ENCODE measurements around the gene SHISA3.
A peak's percentile ranks its signal among the peaks of the same experiment; 100 is the strongest.

The SHISA3 gene

GRCh38 chr4:42399393-42399792, 2.1 kb downstream of the SHISA3 start:
- no peak overlapping the region; the same call in 1 of the 2 replicates for H3K4me3 ChIP-seq (replicated peaks; ENCODE audit: low read depth, low read length)
- H3K36me3 ChIP-seq (ENCODE audit: control insufficient read depth, insufficient read depth, low read length) = no peaks in the 10 kb centered on the region
- no peaks in the 10 kb centered on the region for H3K27me3 ChIP-seq (replicated peaks; ENCODE audit: control insufficient read depth, insufficient read depth, low read length)
- TF ChIP-seq, protein P1, sequence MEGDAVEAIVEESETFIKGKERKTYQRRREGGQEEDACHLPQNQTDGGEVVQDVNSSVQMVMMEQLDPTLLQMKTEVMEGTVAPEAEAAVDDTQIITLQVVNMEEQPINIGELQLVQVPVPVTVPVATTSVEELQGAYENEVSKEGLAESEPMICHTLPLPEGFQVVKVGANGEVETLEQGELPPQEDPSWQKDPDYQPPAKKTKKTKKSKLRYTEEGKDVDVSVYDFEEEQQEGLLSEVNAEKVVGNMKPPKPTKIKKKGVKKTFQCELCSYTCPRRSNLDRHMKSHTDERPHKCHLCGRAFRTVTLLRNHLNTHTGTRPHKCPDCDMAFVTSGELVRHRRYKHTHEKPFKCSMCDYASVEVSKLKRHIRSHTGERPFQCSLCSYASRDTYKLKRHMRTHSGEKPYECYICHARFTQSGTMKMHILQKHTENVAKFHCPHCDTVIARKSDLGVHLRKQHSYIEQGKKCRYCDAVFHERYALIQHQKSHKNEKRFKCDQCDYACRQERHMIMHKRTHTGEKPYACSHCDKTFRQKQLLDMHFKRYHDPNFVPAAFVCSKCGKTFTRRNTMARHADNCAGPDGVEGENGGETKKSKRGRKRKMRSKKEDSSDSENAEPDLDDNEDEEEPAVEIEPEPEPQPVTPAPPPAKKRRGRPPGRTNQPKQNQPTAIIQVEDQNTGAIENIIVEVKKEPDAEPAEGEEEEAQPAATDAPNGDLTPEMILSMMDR (IDR thresholded peaks at IDR 0.05; ENCODE audit: insufficient read depth, low read length, poor library complexity, severe bottlenecking) = no peak
- no peak for DNase-seq (ENCODE audit: extremely low read depth, insufficient read length)

DNA sequence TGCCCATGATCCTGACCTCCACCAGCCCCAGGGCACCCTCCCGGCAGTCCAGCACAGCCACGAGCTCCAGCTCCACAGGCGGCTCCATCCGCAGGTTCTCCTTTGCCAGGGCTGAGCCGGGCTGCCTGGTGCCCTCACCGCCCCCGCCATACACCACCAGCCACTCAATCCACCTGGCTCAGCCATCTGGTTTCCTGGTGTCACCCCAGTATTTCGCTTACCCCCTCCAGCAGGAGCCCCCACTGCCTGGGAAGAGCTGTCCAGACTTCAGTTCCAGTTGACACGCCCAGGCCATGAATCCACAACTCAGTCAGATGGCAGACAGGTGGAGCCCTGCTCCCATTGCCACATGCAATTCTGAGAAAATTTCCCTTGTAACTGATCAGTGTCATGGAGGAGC, 3.9 kb downstream of the SHISA3 start:
- TF ChIP-seq, protein P1 (IDR thresholded peaks at IDR 0.05; ENCODE audit: insufficient read depth, low read length, poor library complexity, severe bottlenecking) = peak; percentile 6
- DNase-seq (ENCODE audit: extremely low read depth, insufficient read length) = no peak
- H3K27me3 ChIP-seq (replicated peaks; ENCODE audit: control insufficient read depth, insufficient read depth, low read length) = no peaks in the 10 kb centered on the region

DNA sequence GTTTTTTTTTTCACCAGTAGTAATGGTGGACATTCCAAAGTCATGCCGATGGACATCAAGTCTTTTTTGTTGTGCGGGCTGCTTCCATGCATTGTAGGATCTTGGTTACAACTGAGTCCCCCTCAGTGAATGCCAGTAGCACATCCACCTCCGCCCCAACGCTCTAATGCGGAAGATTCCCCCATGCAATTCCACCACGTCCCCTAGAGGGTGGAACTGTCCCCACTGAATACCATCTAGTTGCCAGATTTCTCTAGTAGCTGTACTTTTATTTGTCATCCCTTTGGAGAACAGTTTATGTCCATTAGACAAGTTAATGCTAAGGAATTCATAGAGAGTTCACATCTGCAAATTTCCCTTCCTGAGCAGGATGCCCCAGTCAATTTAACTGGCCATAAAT, 6.7 kb downstream of the SHISA3 start:
- DNase-seq (ENCODE audit: extremely low read depth, insufficient read length) = no peak
- TF ChIP-seq, protein P1 (IDR thresholded peaks at IDR 0.05; ENCODE audit: insufficient read depth, low read length, poor library complexity, severe bottlenecking) = no peak
- H3K27me3 ChIP-seq (replicated peaks; ENCODE audit: control insufficient read depth, insufficient read depth, low read length) = no peaks in the 10 kb centered on the region

More for the DNA sequence above, 3.9 kb downstream of the SHISA3 start:
- Histone ChIP-seq H3K36me3 (ENCODE audit: control insufficient read depth, insufficient read depth, low read length) (no peaks in the 10 kb centered on the region; the same call in 1 of the 2 replicates), H3K4me3 (replicated peaks; ENCODE audit: low read depth, low read length) (no peak overlapping the region)

GRCh38 chr4:42410446-42410845, 13.2 kb downstream of the SHISA3 start:
- Histone ChIP-seq H3K27me3 (replicated peaks; ENCODE audit: control insufficient read depth, insufficient read depth, low read length) (no peaks in the 10 kb centered on the region), H3K36me3 (ENCODE audit: control insufficient read depth, insufficient read depth, low read length) (peaks cover 4% of the 10 kb centered on the region), H3K4me3 (replicated peaks; ENCODE audit: low read depth, low read length) (no peak overlapping the region)
- TF ChIP-seq, protein P1 (IDR thresholded peaks at IDR 0.05; ENCODE audit: insufficient read depth, low read length, poor library complexity, severe bottlenecking) = no peak
- no peak for DNase-seq (ENCODE audit: extremely low read depth, insufficient read length)

More for the DNA sequence above, 6.7 kb downstream of the SHISA3 start:
- H3K4me3 ChIP-seq (replicated peaks; ENCODE audit: low read depth, low read length) = no peak overlapping the region
- no peaks in the 10 kb centered on the region; the same call in 1 of the 2 replicates for H3K36me3 ChIP-seq (ENCODE audit: control insufficient read depth, insufficient read depth, low read length)

GRCh38 chr4:42411803-42412202, 14.5 kb downstream of the SHISA3 start:
- H3K36me3 ChIP-seq (ENCODE audit: control insufficient read depth, insufficient read depth, low read length) = peaks cover 4% of the 10 kb centered on the region
- H3K4me3 ChIP-seq (replicated peaks; ENCODE audit: low read depth, low read length) = no peak overlapping the region
- no peak for DNase-seq (ENCODE audit: extremely low read depth, insufficient read length)
- H3K27me3 ChIP-seq (replicated peaks; ENCODE audit: control insufficient read depth, insufficient read depth, low read length) = no peaks in the 10 kb centered on the region
- TF ChIP-seq, protein P1 (IDR thresholded peaks at IDR 0.05; ENCODE audit: insufficient read depth, low read length, poor library complexity, severe bottlenecking) = no peak

- no peaks in the 10 kb centered on the region for H3K27me3 ChIP-seq (replicated peaks; ENCODE audit: control insufficient read depth, insufficient read depth, low read length)
- H3K36me3 ChIP-seq (ENCODE audit: control insufficient read depth, insufficient read depth, low read length) = peaks cover 4% of the 10 kb centered on the region
- no peak for DNase-seq (ENCODE audit: extremely low read depth, insufficient read length)
- TF ChIP-seq, protein P1 (IDR thresholded peaks at IDR 0.05; ENCODE audit: insufficient read depth, low read length, poor library complexity, severe bottlenecking) = no peak
- H3K4me3 ChIP-seq (replicated peaks; ENCODE audit: low read depth, low read length) = no peak overlapping the region
These were observed 15.0 kb downstream of the SHISA3 start for GRCh38 chr4:42412251-42412650.

Data from GM06990 (cell line).